ENCODE measurements around the gene ADAMTS14. TPM values are rescaled to one million over a fixed set of nuclear protein-coding genes. Genes with fewer than 3 reads are reported as not detected.
A peak's percentile ranks its signal among the peaks of the same experiment; 100 is the strongest.
"Not testable (repeated sequence)": the region's sequence is repeated elsewhere in the genome, so short reads cannot be mapped to it uniquely, and the experiment has no call there.

ADAMTS14 gene
- total RNA-seq, 2 donors from 2014 or later: 0.11 to 0.16 TPM

- H3K27ac Mint-ChIP-seq: no peak overlapping the region
- H3K36me3 Mint-ChIP-seq: peaks cover 31% of the 10 kb centered on the region in 2 donors
- no peak for DNase-seq (ENCODE audit: low spot score in 2 of 2)
- ATAC-seq: no peak
- peaks cover 28 to 41% of the 10 kb centered on the region in 2 donors for H3K9me3 Mint-ChIP-seq
Observed at GRCh38 chr10:70650104-70650503, 22.2 kb upstream of the ADAMTS14 start.

DNA sequence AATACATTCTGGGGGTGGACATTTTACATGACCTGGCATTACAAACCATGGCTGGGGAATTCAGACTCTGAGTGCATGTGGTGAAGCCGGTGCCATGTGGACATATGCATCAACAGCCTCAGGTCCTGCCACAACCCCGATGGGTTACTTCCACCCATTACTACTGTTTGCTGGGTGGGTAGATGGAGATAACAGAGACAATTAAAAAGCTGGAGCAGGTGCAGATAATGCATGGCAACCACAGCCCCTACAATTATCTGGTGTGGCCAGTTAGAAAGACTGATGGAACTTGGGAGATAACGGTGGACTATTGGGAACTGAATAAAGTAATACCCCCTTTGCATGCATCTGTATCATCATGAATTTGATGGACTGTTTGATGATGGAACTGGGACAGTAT lies 21.6 kb upstream of the ADAMTS14 start:
- Mint-ChIP-seq H3K36me3 (peaks cover 31% of the 10 kb centered on the region in 2 donors), H3K27ac (no peak overlapping the region), H3K9me3 (peaks cover 28 to 41% of the 10 kb centered on the region in 2 donors)
- DNase-seq (ENCODE audit: low spot score in 2 of 2) (no peak), ATAC-seq (no peak)

DNA sequence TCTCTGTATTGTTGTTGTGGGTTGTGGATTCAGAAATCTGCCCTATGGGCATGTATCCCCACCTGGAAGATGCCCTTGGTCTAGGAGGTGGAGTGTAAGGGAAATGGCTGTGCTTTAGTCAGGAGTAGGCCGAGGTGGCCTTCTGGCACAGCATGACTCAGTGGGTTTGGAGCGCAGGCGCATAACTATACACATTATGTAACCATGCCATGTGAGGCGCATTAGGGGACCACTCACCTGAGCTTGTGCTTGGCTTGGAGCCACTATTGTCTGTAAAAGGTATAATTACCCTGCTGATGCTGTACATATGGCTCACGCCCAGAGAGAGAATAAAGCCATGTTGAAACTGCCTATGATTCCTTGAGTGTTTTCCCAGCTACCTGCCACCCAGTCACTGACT lies 20.6 kb upstream of the ADAMTS14 start:
- Mint-ChIP-seq H3K36me3 (peaks cover 31% of the 10 kb centered on the region in 2 donors), H3K9me3 (peaks cover 28 to 41% of the 10 kb centered on the region in 2 donors), H3K27ac (no peak overlapping the region)
- ATAC-seq (no peak), DNase-seq (ENCODE audit: low spot score in 2 of 2) (no peak)

- DNase-seq (ENCODE audit: low spot score in 2 of 2) (no peak), ATAC-seq (no peak)
- H3K9me3 Mint-ChIP-seq: peaks cover 28 to 31% of the 10 kb centered on the region in 2 donors
- H3K36me3 Mint-ChIP-seq: peaks cover 31% of the 10 kb centered on the region in 2 donors
- H3K27ac Mint-ChIP-seq: no peak overlapping the region
Observed at GRCh38 chr10:70652761-70653657, 19.3 kb upstream of the ADAMTS14 start.

DNA sequence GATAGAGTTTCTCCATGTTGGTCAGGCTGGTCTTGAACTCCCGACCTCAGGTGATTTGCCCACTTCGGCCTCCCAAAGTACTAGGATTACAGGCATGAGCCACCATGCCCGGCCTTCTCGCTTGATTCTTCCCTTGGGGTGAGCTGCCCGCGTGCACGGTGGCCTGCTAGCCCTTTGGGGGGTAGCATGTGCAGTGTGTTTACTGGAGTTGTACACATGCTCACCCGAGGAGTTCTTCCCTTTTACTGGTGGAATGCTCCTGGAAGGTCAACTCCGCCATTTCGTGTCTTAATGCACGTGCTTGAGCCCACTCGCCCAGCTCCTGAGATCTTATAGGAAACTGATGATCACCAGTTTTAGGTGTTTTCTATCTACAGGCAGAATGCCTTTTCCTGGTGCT lies 17.0 kb upstream of the ADAMTS14 start:
- Mint-ChIP-seq H3K36me3 (peaks cover 8 to 24% of the 10 kb centered on the region in 2 donors), H3K9me3 (peaks cover 10 to 20% of the 10 kb centered on the region in 2 donors), H3K27ac (no peak overlapping the region)
- no peak for ATAC-seq
- no peak for DNase-seq (ENCODE audit: low spot score in 2 of 2)

- H3K36me3 Mint-ChIP-seq: peaks cover 6 to 16% of the 10 kb centered on the region in 2 donors
- ATAC-seq: peak; percentile 99
- H3K9me3 Mint-ChIP-seq: peaks cover 5 to 15% of the 10 kb centered on the region in 2 donors
- DNase-seq (ENCODE audit: low spot score in 2 of 2): peak; percentile 53 to 75
- H3K27ac Mint-ChIP-seq: peak overlapping the region in 1 of 2 donors; percentile 86
Observed at GRCh38 chr10:70656489-70656888, 15.8 kb upstream of the ADAMTS14 start.

- ATAC-seq: peak; percentile 20 to 38
Observed at GRCh38 chr10:70657041-70657440, 15.3 kb upstream of the ADAMTS14 start.

DNA sequence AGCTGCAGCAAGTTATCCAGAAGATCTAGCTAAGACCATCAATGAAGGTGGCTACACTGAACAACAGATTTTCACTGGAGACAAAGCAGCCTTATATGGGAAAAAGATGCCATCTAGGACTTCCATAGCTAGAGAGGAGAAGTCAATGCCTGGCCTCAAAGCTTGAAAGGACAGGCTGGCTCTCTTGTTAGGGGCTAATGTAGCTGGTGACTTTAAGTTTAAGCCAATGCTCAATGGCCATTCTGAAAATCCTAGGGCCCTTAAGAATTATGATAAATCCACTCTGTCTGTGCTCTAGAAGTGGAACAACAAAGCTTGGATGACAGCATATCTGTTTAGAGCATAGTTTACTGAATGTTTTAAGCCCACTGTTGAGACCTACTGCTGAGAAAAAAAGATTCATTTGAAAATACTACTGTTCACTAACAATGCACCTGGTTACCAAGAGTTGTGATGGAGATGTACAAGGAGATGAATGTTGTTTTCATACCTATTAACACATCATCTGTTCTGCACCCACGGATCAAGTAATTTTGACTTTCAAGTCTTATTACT lies 13.6 kb upstream of the ADAMTS14 start:
- ATAC-seq (no peak), DNase-seq (ENCODE audit: low spot score in 2 of 2) (no peak)
- no peak overlapping the region for H3K27ac Mint-ChIP-seq
- peaks cover 0 to 10% of the 10 kb centered on the region in 2 donors for H3K9me3 Mint-ChIP-seq
- peaks cover 0 to 10% of the 10 kb centered on the region in 2 donors for H3K36me3 Mint-ChIP-seq

More at GRCh38 chr10:70657041-70657440, 15.3 kb upstream of the ADAMTS14 start:
- DNase-seq (ENCODE audit: low spot score in 2 of 2): no peak
- H3K36me3 Mint-ChIP-seq: peaks cover under 1 to 10% of the 10 kb centered on the region in 2 donors
- H3K9me3 Mint-ChIP-seq: peaks cover 0 to 10% of the 10 kb centered on the region in 2 donors
- H3K27ac Mint-ChIP-seq: peak overlapping the region in 1 of 2 donors; percentile 86

DNA sequence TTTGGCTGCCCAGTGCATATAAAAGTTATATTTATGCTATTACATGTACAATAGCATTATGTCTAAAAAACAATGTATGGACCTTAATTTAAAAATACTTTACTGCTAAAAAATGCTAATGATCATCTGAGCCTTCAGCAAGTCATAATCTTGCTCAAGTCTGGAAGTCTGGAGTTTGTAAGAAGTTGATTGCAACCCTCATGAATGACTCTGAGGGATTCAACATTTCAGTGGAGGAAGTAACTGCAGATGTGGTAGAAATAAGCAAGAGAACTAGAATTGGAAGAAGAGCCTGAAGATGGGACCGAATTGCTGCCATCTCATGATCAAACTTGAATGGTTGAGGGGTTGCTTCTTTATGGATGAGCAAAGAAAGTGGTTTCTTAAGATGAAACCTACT lies 13.0 kb upstream of the ADAMTS14 start:
- Mint-ChIP-seq H3K9me3 (peaks cover 0 to 10% of the 10 kb centered on the region in 2 donors), H3K36me3 (peaks cover 0 to 10% of the 10 kb centered on the region in 2 donors), H3K27ac (no peak overlapping the region)
- ATAC-seq: no peak
- no peak for DNase-seq (ENCODE audit: low spot score in 2 of 2)

DNA sequence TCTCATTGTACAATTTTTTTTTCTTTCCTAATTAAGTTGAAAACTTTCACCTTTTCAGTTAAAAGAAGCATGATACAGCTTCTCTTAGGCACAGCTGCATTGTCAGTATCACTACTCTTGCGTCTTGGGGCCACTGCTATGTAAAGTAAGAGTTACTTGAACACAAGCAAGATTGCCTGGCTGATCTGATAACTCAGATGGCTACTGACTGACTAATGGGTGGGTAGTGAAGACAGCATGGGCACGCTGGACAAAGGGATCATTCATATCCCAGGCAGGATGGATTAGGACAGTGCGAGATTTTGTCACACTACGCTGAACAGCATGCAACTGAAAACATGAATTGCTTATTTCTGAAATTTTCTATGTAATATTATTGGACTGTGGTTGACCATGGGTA lies 11.6 kb upstream of the ADAMTS14 start:
- Mint-ChIP-seq H3K27ac (no peak overlapping the region), H3K36me3 (peaks cover 0 to 10% of the 10 kb centered on the region in 2 donors), H3K9me3 (peaks cover 0 to 10% of the 10 kb centered on the region in 2 donors)
- ATAC-seq (no peak), DNase-seq (ENCODE audit: low spot score in 2 of 2) (no peak)

GRCh38 chr10:70661623-70662361 lies 10.5 kb upstream of the ADAMTS14 start:
- peaks cover 0 to 10% of the 10 kb centered on the region in 2 donors for H3K9me3 Mint-ChIP-seq
- DNase-seq (ENCODE audit: low spot score in 2 of 2) (no peak), ATAC-seq (no peak)

DNA sequence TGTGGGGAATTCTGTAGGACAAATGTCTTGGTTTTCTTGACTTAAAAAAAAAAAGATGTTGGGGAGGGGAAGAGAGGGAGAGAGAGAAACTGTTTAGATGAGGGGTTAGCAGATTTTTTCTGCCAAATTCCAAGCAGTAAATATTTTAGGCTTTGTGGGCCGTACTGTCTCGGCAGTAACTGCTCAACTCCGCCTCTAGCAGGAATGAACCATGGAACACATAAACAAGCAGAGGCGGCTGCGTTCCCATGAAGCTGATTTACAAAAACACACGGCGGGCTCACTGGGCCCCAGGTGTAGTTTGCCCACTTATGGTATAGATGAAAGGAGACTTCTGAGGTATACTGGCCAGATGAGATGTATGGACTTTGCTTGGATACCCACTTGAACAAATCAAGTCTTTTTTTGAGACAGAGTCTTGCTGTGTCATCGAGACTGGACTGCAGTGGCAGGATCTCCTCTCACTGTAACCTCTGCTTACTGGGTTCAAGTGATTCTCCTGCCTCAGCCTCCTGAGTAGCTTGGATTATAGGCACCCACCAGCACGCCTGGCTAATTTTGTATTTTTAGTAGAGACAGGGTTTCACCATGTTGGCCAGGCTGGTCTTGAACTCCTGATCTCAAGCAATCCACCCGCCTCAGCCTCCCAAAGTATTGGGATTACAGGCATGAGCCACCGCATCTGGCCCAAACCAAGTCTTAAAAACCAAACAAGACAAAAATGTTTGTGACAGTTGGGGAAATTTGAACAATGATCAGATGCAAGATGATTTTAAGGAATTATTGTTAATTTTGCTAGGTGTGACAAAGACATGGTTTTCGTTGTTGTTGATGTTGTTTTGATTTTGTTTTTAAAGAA lies 9.7 kb upstream of the ADAMTS14 start:
- no peak for ATAC-seq
- Mint-ChIP-seq H3K9me3 (peaks cover 0 to 10% of the 10 kb centered on the region in 2 donors), H3K36me3 (peaks cover 0 to 10% of the 10 kb centered on the region in 2 donors), H3K27ac (no peak overlapping the region)
- no peak for DNase-seq (ENCODE audit: low spot score in 2 of 2)

More at GRCh38 chr10:70661623-70662361, 10.5 kb upstream of the ADAMTS14 start:
- peaks cover 0 to 10% of the 10 kb centered on the region in 2 donors for H3K36me3 Mint-ChIP-seq
- H3K27ac Mint-ChIP-seq: no peak overlapping the region

DNA sequence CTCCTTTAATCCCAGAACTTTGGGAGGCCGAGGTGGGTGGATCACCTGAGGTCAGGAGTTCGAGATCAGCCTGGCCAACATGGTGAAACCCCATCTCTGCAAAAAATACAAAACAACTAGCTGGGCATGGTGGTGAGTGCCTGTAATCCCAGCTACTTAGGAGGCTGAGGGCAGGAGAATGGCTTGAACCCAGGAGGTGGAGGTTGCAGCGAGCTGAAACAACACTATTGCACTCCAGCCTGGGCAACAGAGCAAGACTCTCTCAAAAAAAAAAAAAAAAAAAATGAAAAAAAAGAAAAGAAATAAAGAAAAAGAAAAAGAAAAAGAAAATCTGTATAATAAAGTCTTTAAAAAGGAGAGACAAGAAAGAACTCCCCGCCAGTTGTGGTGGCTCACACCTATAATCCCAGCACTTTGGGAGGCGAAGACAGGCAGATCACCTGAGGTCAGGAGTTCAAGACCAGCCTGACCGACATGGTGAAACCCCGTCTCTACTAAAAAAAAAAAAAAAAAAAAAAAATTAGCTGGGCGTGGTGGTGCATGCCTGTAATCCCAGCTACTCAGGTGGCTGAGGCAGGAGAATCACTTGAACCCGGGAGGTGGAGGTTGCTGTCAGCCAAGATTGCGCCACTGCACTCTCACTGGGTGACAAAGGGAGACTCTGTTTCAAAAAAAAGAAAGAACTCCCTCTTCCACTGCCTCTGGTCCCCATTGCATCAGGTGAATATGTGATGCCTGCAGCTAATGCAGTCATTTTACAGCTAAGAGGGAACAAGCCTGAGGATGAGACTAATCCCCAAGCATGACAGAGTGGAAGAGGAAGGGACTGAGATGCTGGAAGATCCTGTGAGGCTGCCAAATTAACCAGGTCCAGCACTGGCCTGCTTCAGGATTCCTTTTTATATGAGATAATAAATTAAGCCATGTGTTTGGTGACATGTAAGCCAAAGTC lies 8.6 kb upstream of the ADAMTS14 start:
- H3K9me3 Mint-ChIP-seq: peaks cover 4 to 10% of the 10 kb centered on the region in 2 donors

GRCh38 chr10:70664702-70665195 lies 7.6 kb upstream of the ADAMTS14 start:
- Mint-ChIP-seq H3K27ac (no peak overlapping the region), H3K36me3 (no peaks in the 10 kb centered on the region), H3K9me3 (peaks cover 4% of the 10 kb centered on the region in 2 donors)
- DNase-seq (ENCODE audit: low spot score in 2 of 2) (no peak), ATAC-seq (peak in 1 of 2 donors; percentile 49)

More for the DNA sequence above, 8.6 kb upstream of the ADAMTS14 start:
- not testable (repeated sequence) for ATAC-seq; DNase-seq (ENCODE audit: low spot score in 2 of 2); H3K36me3 Mint-ChIP-seq; H3K27ac Mint-ChIP-seq

Measured in activated naive CD4-positive, alpha-beta T cell treated with anti-CD3 and anti-CD28 coated beads, Interleukin-2, amount 50 U/mL, for 72 hours (primary cell).